Body of pancreas (tissue), 4 donors: ENCODE measurements around the gene COPE.

Source experiments
- POLR2A ChIP-seq, 3 donors: fragments of 450-650 bp; IDR thresholded peaks; one replicate each; pipeline ENCODE4 v1.6.1; 2016; ENCODE audit warnings: antibody characterized with exemption in 3 of 3, mild to moderate bottlenecking in 2 of 3
- TF ChIP-seq, protein P1 (sequence below), 7 experiments: fragments of 450-650 bp in 4 of 7; fragments of 200-600 bp in 3 of 7; sonication (generic) in 3 of 7; IDR thresholded peaks; one replicate each; pipeline ENCODE4 v1.5.1; 2016 to 2019; ENCODE audit warnings: antibody characterized with exemption in 7 of 7

- TF ChIP-seq, protein P1, sequence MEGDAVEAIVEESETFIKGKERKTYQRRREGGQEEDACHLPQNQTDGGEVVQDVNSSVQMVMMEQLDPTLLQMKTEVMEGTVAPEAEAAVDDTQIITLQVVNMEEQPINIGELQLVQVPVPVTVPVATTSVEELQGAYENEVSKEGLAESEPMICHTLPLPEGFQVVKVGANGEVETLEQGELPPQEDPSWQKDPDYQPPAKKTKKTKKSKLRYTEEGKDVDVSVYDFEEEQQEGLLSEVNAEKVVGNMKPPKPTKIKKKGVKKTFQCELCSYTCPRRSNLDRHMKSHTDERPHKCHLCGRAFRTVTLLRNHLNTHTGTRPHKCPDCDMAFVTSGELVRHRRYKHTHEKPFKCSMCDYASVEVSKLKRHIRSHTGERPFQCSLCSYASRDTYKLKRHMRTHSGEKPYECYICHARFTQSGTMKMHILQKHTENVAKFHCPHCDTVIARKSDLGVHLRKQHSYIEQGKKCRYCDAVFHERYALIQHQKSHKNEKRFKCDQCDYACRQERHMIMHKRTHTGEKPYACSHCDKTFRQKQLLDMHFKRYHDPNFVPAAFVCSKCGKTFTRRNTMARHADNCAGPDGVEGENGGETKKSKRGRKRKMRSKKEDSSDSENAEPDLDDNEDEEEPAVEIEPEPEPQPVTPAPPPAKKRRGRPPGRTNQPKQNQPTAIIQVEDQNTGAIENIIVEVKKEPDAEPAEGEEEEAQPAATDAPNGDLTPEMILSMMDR (IDR thresholded peaks at IDR 0.05), result no peak
- TF ChIP-seq POLR2A (IDR thresholded peaks at IDR 0.05), result no peak
Observed at GRCh38 chr19:18920400-18920799, 1.2 kb upstream of the COPE start.
